GM18861 (cell line): ENCODE data around the gene RSPH10B.
A peak's percentile ranks its signal among the peaks of the same experiment; 100 is the strongest.
"Not testable (repeated sequence)": the region's sequence is repeated elsewhere in the genome, so short reads cannot be mapped to it uniquely, and the experiment has no call there.

ENCODE experiments used
- ATAC-seq: cut with Tn5 transposase; IDR thresholded peaks from one replicate; pipeline ENCODE4 v1.9.1; 2021; ENCODE audit not compliant: unreplicated experiment

Gene RSPH10B

GRCh38 chr7:5970347-5970911, at the start of gene RSPH10B:
Gene RSPH10B, minus strand, starts transcription at chr7:5970689. Its CDS starts 3,573 bp downstream, at chr7:5967116.
- not testable (repeated sequence) for ATAC-seq

DNA sequence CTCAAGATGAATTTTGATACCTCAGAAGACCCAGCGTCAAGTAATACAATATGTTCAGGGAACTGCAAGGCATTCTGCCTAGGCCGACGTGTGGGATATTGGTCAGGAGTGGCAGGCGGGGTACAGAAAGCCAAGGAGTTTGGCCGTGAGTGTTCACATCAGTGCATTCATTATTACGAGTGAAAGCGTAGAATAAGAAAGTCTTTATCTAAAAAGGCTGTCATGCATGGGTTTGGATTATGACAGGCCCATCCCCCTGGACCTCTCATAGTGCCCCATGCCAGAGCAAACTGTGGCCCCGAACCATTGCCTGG, 46.1 kb upstream of the RSPH10B start:
- no peak for ATAC-seq

DNA sequence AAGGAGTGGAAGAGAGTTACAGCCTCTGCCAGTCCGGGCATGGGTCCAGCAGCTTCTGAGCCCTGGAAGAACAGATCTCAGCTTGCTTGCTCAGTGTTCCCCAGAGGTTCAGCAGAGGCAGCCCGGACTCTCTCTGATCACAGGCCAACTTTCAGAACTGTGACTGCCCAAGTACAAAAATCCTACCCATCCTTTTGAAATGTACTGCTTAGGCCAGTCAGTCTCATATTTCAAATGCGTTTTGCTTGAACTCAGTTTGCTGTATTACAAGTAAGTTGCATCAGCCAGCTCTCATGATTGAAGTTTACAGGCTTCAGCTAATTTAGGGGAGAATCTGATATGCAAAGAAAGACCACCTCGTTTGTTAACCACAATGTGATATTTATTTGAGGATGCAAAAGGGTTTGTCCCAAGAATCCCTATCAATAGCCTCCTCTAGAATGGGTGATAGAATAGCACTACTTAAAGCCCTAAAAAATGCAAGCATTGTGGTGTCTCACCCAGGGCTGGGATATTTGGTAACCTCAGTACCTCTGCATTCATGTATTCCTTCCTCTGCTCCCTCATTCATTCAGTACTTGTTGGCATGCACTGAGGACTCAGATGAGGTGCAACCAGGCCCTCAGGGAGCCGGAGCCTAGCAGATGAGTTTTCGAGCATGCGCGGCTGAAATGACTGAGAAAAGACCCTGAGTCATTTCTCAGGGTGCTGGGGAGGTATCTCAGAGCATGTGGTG, 45.6 kb upstream of the RSPH10B start:
- no peak for ATAC-seq

DNA sequence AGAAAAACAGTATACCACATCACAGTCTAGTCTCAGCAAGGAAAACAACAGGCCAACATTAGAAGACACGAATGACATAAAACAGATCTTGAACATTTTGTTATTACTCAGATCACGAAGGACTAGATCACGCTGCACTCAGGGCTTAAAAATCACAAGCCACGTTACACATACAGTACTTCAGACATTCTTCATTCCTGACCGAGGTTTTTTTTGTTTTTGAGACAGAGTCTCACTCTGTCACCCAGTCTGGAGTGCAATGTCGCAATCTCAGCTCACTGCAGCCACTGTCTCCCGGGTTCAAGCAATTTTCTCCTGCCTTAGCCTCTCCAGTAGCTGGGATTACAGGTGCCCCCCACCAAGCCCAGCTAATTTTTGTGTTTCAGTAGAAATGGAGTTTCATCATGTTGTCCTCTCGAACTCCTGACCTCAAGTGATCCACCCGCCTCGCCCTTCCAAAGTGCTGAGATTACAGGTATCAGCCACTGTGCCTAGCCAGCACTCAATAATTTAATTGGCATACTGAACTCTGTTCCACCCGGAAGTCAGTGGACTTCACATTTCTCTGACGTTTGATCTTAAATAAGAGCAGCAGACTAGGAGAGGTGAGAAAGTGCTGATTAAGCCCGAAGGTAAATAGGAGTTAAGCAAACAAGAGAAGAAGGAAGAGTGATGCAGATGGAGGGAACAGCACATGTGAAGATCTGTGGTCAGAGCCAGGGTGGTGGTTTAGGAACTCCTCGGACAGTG, 42.0 kb upstream of the RSPH10B start:
- ATAC-seq, result no peak

GRCh38 chr7:6011541-6011940, 41.1 kb upstream of the RSPH10B start:
- ATAC-seq, result no peak

DNA sequence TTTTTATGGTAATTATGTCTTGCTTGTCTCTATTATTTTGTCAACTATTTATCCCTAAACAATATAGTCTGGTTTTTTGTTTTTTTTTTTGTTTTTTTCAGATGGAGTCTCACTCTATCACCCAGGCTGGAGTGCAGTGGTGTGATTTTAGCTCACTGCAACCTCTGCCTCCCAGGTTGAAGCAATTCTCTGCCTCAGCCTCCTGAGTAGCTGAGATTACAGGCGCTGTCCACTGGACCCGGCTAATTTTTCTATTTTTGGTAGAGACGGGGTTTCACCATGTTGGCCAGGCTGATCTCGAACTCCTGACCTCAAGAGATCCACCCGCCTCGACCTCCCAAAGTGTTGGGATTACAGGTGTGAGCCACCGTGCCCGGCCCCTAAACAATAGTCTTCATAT, 39.9 kb upstream of the RSPH10B start:
- ATAC-seq, result not testable (repeated sequence)

DNA sequence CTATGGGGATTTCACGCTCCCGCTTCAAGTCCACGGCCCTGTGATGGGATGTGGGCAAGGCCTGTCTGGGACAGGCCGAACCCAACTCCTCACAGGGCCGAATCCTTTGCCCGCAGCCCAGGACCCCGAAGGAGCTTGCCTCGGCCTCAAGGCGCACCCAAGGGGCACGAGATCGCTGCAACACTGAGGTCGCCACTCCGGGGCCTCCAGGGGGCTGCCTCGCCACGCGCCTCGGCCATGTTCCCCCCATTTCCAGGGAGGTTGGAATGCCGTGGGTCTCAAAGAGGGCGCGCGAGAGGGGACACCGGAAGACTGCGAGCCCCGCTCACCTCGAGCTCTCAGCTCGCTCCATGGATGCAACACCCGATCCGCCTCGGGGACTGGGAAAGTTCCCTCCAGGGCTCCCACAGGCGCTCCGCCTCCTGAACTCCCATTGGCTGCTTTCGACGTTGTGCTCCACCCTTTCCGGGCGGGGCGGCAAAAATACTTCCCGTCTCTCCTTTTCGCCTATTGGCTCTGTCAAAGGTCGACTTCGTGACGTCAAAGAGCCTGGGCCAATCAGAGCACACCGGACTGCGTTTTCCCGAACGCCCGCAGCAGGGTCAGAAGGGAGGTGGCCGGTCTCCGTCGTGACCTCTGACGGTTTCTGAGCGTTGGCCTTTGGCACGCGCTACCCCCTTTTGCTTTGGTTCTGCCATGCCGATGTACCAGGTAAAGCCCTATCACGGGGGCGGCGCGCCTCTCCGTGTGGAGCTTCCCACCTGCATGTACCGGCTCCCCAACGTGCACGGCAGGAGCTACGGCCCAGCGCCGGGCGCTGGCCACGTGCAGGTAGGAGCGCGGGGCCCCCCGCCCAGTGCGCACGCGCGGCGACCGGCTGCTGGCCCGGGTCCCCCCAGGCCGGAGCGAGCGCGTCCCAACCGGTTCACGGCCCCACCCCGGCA, 38.5 kb upstream of the RSPH10B start, which contains the start of the genes AIMP2 and PMS2:
TSS of gene AIMP2 (plus strand) at position 605 of the 944 bp plus-strand sequence. CDS start at position 697, 92 bp downstream.
TSS of gene PMS2 (minus strand) at position 382 of the 944 bp plus-strand sequence. CDS start at position 352, 30 bp downstream.
- peak; percentile 84 for ATAC-seq

GRCh38 chr7:6007835-6008590, 37.5 kb upstream of the RSPH10B start:
- ATAC-seq, result not testable (repeated sequence)

DNA sequence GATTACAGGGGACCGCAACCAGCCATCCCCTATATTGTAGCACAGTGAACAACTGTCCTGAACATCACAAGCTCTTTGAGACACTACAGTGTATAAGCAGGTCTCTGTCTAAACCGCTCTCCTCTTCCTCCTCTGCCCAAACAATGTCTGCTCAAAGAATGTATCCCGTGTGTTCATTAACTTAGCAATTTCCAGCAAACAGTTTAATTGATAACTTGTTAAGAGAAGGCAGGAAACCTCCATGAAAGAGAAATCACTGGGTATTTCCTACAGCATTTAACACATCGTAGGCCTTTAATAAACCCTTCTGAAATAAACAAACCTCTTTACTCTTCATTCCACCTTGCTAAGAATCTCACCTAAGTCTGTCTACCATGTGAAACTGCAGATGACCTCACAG, 36.9 kb upstream of the RSPH10B start:
- ATAC-seq, result no peak

DNA sequence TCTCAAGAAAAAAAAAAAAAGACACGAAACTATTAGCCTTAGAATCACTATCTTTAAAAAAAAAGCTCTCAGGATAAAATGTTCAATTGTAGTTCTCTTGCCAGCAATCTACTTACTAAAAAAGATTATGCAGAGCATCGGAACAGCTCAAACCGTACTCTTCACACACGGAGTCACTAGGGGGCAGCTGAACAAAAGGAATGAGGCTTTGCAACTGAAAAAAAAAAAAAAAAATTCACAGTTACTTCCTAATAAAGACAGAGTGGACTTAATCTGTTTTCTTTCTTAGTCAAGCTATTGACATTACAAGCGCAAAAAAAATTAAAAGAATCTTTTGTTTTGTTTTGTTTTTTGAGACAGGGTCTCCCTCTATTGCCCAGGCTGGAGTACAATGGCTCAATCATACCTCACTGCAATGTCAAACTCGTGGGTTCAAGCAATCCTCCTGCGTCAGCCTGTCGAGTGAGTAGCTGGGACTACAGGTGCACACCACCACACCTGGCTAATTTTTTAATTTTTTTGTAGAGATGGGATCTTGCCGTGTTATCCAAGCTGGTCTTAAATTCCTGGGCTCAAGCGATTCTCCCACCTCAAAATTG, 26.8 kb upstream of the RSPH10B start:
- ATAC-seq, result no peak

DNA sequence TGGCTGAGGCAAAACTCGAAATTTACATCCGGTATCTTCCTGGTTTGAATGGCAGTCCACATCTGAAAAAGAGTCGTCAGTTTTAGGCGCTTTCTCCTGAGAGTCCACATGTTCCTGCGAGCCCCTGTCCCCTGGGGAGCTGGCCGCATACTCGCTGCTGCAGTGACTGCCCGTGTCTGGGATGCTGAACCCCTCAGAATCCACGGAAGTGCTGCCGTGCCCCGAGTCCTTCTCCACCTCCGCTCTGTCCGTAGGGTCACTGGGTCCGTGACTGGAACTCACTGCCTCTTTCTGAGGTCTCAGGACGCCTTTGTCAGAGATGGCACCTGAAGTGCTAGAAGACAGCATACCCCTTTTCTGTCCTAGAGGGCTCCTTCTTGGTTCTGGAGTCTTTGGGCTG, 16.6 kb upstream of the RSPH10B start:
- ATAC-seq, result not testable (repeated sequence)

DNA sequence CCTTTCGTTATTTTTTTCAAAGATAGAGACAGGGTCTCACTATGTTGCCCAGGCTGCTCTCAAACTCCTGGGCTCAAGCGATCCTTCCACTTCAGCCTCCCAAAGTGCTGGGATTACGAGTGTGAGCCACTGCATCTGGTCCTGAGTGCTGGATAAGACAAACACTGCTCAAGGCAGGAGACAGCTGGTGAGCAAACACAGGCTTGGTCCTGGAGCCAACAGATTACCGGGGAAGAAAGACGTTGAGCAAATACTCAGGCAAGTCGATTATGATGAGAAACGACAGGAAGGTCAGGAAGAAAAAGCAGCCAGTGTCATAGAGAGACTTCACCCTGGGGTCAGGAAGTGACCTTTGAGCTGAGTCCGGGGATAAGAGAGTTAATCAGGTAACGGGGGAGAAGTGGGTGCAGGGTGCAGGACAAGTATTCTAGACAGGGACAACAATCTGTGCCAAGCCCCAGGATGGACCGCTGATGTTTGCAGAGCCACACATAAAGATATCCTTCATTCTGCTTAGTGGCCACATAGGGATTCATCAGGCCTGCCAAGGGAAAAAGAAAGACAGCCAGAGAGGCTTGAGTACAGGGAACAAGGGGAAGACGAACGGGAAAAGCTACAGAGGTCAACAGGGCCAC, 9.3 kb upstream of the RSPH10B start:
- not testable (repeated sequence) for ATAC-seq

GRCh38 chr7:5973580-5973979, 3.1 kb upstream of the RSPH10B start:
- not testable (repeated sequence) for ATAC-seq

DNA sequence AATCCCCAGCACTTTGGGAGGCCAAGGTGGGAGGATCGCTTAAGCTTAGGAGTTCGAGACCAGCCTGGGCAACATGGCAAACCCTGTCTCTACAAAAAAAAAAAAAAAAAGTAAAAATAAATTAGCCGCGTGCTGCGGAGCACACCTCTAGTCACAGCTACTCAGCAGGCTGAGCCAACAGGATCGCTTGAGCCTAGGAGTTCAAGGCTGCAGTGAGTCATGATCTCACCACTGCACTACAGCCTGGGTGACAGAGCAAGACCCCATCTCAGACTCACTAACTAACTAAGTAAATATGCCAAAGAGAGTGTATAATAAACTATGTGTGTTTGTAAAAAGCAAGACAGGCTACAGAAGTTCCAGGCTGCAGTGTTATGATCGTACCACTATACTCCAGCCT, 6.7 kb downstream of the RSPH10B start:
- ATAC-seq, result not testable (repeated sequence)

DNA sequence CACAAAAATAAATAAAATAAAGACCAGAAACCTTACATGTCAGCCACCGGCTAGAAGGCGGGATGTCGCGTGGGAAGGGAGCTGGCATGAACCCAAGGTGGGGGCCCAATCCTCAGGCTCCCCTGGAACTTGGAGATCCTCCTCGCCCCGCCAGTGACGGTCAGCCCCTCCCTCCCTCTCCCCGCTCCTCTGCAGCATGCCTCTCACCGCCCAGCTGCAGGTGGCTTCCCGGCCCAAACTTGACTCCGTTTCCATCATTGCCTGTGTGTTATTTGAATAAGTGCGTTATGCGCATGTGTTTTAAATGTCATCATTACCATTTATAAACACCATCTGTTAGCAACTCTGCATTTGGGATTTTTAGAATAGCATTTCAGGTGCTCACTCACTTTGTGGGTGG, 7.3 kb downstream of the RSPH10B start:
- not testable (repeated sequence) for ATAC-seq

DNA sequence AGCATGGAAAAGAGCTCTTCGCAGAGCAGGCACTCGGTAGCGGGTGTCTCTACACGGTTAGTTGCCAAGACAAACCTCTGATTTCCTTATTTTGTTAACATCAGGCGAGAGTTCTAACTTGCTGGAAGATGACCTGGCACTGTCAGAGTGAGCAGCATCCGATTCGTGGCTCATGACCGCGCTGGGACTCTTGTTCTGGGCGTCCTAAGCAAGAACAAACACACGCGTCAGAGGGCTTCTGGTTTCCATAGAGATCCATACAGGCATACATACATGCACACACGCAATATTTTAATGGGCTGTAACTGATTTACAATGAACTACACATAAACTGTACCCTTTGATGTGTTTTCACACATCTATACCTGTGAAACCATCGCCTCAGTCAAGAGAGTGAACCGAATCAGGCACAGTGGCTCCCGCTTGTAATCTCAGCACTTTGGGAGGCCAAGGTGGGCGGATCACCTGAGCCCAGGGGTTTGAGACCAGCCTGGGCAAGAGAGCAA, 35.5 kb downstream of the RSPH10B start:
- not testable (repeated sequence) for ATAC-seq

- ATAC-seq, result not testable (repeated sequence)
These were observed 38.4 kb downstream of the RSPH10B start for GRCh38 chr7:5931905-5932644.

GRCh38 chr7:5931250-5931649, 39.2 kb downstream of the RSPH10B start:
- ATAC-seq, result not testable (repeated sequence)
